Natural killer cell (primary cell): Measurements from ENCODE around the gene DLK1. TPM values are rescaled to one million over a fixed set of nuclear protein-coding genes. Genes with fewer than 3 reads are reported as not detected.

Experiments used
- ATAC-seq, 3 donors: fragments of 150-1000 bp in 2 of 3; fragments of 200-7000 bp in 1 of 3; cut with Tn5 transposase; 1 replicate in 1 of 3; 2 replicates in 2 of 3; pipeline ENCODE4 v1.10.0; 2021; ENCODE audit warnings: mild to moderate bottlenecking in 2 of 3, moderate library complexity in 2 of 3
- DNase-seq, 2 donors: peaks; one replicate each; pipeline versions ENCODE4 v3.0.0 to v3.0.0-alpha.2; 2013 to 2021; ENCODE audit warnings: mixed read lengths in 1 of 2
- H3K27ac ChIP-seq: one replicate; pipeline ENCODE4 v1.5.1; 2013; ENCODE audit warnings: mild to moderate bottlenecking, low read length
- H3K27me3 ChIP-seq: one replicate; pipeline ENCODE4 v1.6.1; 2013; ENCODE audit warnings: low read length; ENCODE audit not compliant: control insufficient read depth, insufficient read depth
- H3K36me3 ChIP-seq: one replicate; pipeline ENCODE4 v1.6.1; 2013; ENCODE audit warnings: low read length; ENCODE audit not compliant: control insufficient read depth, insufficient read depth
- H3K4me1 ChIP-seq: one replicate; pipeline ENCODE4 v1.6.1; 2013; ENCODE audit warnings: low read length; ENCODE audit not compliant: control insufficient read depth, insufficient read depth
- H3K4me3 ChIP-seq: one replicate; pipeline ENCODE4 v1.5.1; 2013; ENCODE audit warnings: low read length
- H3K9me3 ChIP-seq: one replicate; pipeline ENCODE4 v1.6.1; 2013; ENCODE audit warnings: low read length; ENCODE audit not compliant: control insufficient read depth, insufficient read depth
- H3K27ac Mint-ChIP-seq, 2 donors: one replicate each; pipeline ENCODE4 v1.8.0; 2022; ENCODE audit warnings: mild to moderate bottlenecking in 2 of 2, mixed read lengths in 2 of 2, moderate library complexity in 1 of 2
- H3K27me3 Mint-ChIP-seq, 2 donors: one replicate each; pipeline ENCODE4 v1.8.0; 2022; ENCODE audit warnings: low read depth in 2 of 2, mixed read lengths in 2 of 2
- H3K36me3 Mint-ChIP-seq: one replicate; pipeline ENCODE4 v1.8.0; 2022; ENCODE audit warnings: mixed read lengths
- H3K4me1 Mint-ChIP-seq, 2 donors: one replicate each; pipeline ENCODE4 v1.8.0; 2022; ENCODE audit warnings: mixed read lengths in 2 of 2
- H3K4me3 Mint-ChIP-seq: one replicate; pipeline ENCODE4 v1.8.0; 2022; ENCODE audit warnings: mild to moderate bottlenecking, moderate library complexity, mixed read lengths
- H3K9me3 Mint-ChIP-seq, 2 donors: one replicate each; pipeline ENCODE4 v1.8.0; 2022; ENCODE audit warnings: mixed read lengths in 2 of 2
- WGBS: methylation state at CpG from one replicate; pipeline ENCODE4 v1.1.7; 2013; ENCODE audit warnings: missing lambda C conversion rate; ENCODE audit not compliant: insufficient coverage; 5-methylcytosine and 5-hydroxymethylcytosine counted together
- intact Hi-C: fragments of 100-400 bp; cut with micrococcal nuclease; formaldehyde crosslinking; loops from one replicate; pipeline ENCODE4 v1.14.2; 2022
- total RNA-seq, 4 donors: library from RNA; stranded (reverse); fragments of 120-200 nt in 1 of 4; gene quantifications; one replicate each; pipeline versions ENCODE4 v1.2.3 to v1.2.4, GENCODE V29; 2013 to 2022
- TF ChIP-seq, protein P1 (sequence below): fragments of 200-600 bp; IDR thresholded peaks from one replicate; pipeline ENCODE4 v1.8.0; 2022; ENCODE audit warnings: antibody characterized with exemption

Gene DLK1
- total RNA-seq, 3 donors from 2014 or later (not counting 1 experiment from before 2014, with no cell fraction given), result not detected

DNA sequence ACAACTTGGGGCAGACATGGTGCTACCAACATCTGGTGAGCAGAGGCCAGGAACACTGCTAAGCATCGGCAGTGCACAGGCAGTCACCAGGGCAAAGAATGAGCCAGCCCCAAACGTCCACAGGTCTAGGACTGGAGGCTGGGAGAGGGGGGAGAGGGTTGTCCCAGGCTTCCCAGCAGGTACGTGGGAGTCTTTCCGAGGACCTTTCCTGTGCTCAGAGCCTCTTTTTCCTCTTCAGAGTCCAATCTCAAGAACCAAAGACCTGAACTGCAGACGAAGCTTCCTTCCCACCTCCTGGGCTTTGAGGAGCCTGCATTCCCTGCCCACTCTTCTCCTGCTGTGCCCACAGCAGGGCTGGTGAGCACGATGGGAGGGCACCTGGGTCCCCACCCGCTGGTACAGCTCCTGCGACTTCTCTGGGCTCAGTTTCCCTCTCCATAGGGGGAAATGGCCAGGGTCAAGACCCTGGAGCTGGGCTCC lies 48.7 kb downstream of the DLK1 start:
- no peak overlapping the region for H3K4me3 ChIP-seq
- DNase-seq (no peak), ATAC-seq (no peak)
- H3K36me3 ChIP-seq, result no peaks in the 10 kb centered on the region
- H3K27me3 Mint-ChIP-seq, result peaks cover 0 to 4% of the 10 kb centered on the region in 2 donors
- no peaks in the 10 kb centered on the region for H3K9me3 Mint-ChIP-seq
- no peak overlapping the region for H3K27ac ChIP-seq
- intact Hi-C loops, result no loop called here
- no peaks in the 10 kb centered on the region for H3K36me3 Mint-ChIP-seq
- H3K9me3 ChIP-seq, result no peaks in the 10 kb centered on the region
- no peaks in the 10 kb centered on the region for H3K27me3 ChIP-seq
- no peaks in the 10 kb centered on the region for H3K4me1 ChIP-seq
- no peak overlapping the region for H3K27ac Mint-ChIP-seq
- H3K4me3 Mint-ChIP-seq, result no peak overlapping the region
- 87% methylated on average over 8 of the region's 8 CpGs for WGBS
- no peaks in the 10 kb centered on the region for H3K4me1 Mint-ChIP-seq
- TF ChIP-seq, protein P1, sequence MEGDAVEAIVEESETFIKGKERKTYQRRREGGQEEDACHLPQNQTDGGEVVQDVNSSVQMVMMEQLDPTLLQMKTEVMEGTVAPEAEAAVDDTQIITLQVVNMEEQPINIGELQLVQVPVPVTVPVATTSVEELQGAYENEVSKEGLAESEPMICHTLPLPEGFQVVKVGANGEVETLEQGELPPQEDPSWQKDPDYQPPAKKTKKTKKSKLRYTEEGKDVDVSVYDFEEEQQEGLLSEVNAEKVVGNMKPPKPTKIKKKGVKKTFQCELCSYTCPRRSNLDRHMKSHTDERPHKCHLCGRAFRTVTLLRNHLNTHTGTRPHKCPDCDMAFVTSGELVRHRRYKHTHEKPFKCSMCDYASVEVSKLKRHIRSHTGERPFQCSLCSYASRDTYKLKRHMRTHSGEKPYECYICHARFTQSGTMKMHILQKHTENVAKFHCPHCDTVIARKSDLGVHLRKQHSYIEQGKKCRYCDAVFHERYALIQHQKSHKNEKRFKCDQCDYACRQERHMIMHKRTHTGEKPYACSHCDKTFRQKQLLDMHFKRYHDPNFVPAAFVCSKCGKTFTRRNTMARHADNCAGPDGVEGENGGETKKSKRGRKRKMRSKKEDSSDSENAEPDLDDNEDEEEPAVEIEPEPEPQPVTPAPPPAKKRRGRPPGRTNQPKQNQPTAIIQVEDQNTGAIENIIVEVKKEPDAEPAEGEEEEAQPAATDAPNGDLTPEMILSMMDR, result no peak

DNA sequence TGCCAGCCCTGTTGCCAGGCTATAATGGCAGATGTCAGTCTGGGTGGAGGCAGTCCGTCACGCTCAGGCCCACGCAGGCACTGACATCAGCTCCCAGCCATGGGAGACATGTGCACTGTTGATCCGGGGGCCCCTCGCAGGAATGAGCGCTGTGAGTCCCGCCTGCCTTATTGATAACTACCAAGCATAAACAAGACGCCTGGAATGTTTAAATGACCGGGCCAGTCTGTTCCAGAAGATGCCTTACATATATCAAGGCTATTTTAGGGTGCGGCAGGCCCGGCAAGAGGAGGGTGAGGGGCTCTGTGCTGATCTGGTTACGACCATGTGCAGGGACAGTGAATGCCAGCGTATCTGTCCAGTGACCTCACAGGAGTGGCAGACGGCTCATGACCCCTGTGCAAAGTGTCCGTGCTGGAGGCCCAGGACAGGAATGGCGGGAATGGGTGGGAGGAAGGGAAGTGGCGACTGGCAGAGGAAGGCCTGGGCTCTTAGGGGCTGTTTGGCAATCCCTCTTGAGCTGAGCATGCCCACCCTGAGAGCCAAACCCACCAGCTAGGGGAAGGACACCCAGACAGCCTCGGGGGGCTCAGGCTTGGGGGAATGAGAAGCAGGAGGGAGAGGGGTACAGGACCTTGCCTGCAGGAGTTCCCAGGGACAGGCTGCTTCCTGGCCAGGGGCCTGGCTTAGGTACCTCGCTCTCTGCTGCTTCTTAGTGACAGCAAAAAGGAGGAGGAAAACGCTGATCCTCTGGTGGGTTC lies 49.3 kb downstream of the DLK1 start:
- no peak overlapping the region for H3K4me3 Mint-ChIP-seq
- no peaks in the 10 kb centered on the region for H3K4me1 Mint-ChIP-seq
- WGBS, result 86% methylated on average over 20 of the region's 20 CpGs
- DNase-seq, result no peak
- H3K4me3 ChIP-seq, result no peak overlapping the region
- ATAC-seq, result no peak
- TF ChIP-seq, protein P1, result no peak
- peaks cover 0 to 6% of the 10 kb centered on the region in 2 donors for H3K27me3 Mint-ChIP-seq
- no peak overlapping the region for H3K27ac Mint-ChIP-seq
- no peaks in the 10 kb centered on the region for H3K36me3 Mint-ChIP-seq
- no peak overlapping the region for H3K27ac ChIP-seq
- H3K4me1 ChIP-seq, result no peaks in the 10 kb centered on the region
- no peaks in the 10 kb centered on the region for H3K9me3 Mint-ChIP-seq
- no peaks in the 10 kb centered on the region for H3K36me3 ChIP-seq
- intact Hi-C loops, result no loop called here
- no peaks in the 10 kb centered on the region for H3K27me3 ChIP-seq
- H3K9me3 ChIP-seq, result no peaks in the 10 kb centered on the region

- Mint-ChIP-seq H3K27ac (no peak overlapping the region), H3K4me3 (no peak overlapping the region), H3K27me3 (peaks cover 0 to 6% of the 10 kb centered on the region in 2 donors), H3K4me1 (no peaks in the 10 kb centered on the region), H3K9me3 (no peaks in the 10 kb centered on the region), H3K36me3 (no peaks in the 10 kb centered on the region)
- DNase-seq (no peak), ATAC-seq (no peak)
- Histone ChIP-seq H3K27ac (no peak overlapping the region), H3K9me3 (no peaks in the 10 kb centered on the region), H3K4me1 (no peaks in the 10 kb centered on the region), H3K36me3 (no peaks in the 10 kb centered on the region), H3K4me3 (no peak overlapping the region), H3K27me3 (no peaks in the 10 kb centered on the region)
- TF ChIP-seq, protein P1, result no peak
- WGBS, result 83% methylated on average over 13 of the region's 14 CpGs
- intact Hi-C loops, result no loop called here
Measured at GRCh38 chr14:100776681-100777365, 50.1 kb downstream of the DLK1 start.
